SK-N-MC (cell line): ENCODE results near the gene TSHZ3.

Source experiments
- EZH2 ChIP-seq: fragments of 200-600 bp; sonication (generic); IDR thresholded peaks from one replicate; pipeline ENCODE4 v1.6.1; 2017; ENCODE audit warnings: antibody characterized with exemption
- POLR2AphosphoS5 ChIP-seq: IDR thresholded peaks from 2 replicates; pipeline ENCODE4 v1.6.1; 2012; ENCODE audit warnings: mild to moderate bottlenecking, low read depth, low read length, borderline replicate concordance

DNA sequence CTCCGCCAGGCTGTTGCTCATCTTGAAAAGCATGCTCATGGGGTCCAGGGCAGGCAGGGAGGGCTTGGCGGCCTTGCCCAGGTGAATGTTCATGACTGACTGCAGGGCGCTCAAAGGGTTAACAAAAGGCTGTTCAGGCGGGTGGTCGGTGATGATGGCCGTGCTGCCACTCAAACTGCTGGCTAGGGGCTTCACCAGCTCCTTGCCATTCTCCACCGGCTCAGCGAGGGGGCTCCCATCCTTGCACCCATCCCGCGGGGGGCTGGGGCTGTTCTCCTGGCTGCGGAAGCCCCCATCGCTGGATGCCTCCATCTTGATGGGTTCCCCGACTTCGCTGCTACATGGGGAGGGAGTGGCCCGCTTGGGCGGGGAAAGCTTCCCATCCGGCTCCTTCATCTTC, 71.7 kb downstream of the TSHZ3 start:
- no peak for TF ChIP-seq POLR2AphosphoS5
- no peak for TF ChIP-seq EZH2
